ENCODE results near the gene LIN28B. TPM values are rescaled to one million over a fixed set of nuclear protein-coding genes. Genes with fewer than 3 reads are reported as not detected.

LIN28B gene
- total RNA-seq, 1 experiment from 2014 or later, result 0.25 TPM

DNA sequence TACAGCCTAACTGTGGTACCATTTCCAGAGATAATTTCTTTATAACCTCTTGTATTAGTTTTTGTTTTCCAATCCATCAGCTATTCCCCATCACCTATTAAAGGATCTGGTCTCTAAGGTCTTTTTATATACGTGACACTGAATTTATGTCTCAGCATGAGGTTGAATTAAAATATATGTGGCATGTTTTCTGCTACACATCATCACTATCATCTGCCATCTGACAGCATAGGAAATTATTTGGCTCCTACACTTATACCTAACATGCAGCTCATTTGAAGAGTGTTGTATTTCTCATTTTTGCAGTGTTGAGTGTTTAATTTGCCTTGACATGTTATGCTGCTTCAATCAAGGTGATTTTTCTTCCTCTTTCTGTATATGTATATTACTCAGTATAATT, 100.3 kb downstream of the LIN28B start:
- no peak overlapping the region for H2AFZ ChIP-seq (ENCODE audit: low read depth, low read length, poor library complexity, severe bottlenecking)
- no peaks in the 10 kb centered on the region for H3K9me3 ChIP-seq (ENCODE audit: control insufficient read depth in 1 of 2, insufficient read depth in 1 of 2, low read depth in 1 of 2, low read length in 2 of 2)
- CTCF ChIA-PET, result interaction anchor here (0.7 kb wide), 1 partner anchor 268 kb away, joined by 3 read pairs; no protein-coding TSS in a partner anchor
- no peak overlapping the region for H3K4me3 ChIP-seq (replicated peaks in 1 of 2; ENCODE audit: low read depth in 1 of 2, low read length in 2 of 2)
- RAD21 ChIA-PET (ENCODE audit: low non-redundant PET in 1 of 2, low total read pairs in 2 of 2, uncharacterized antibody in 2 of 2, unreplicated experiment in 2 of 2), result no interaction called here
- H3K9me2 ChIP-seq (ENCODE audit: insufficient read depth), result no peaks in the 10 kb centered on the region
- no peak overlapping the region for H3K4me2 ChIP-seq (ENCODE audit: low read length)
- H3K9ac ChIP-seq (ENCODE audit: low read length), result no peak overlapping the region
- TF ChIP-seq SIN3A (IDR thresholded peaks at IDR 0.05; ENCODE audit: low read depth) (no peak), POLR2AphosphoS5 (IDR thresholded peaks at IDR 0.05; ENCODE audit: low read depth, low read length) (no peak), CBX3 (IDR thresholded peaks at IDR 0.05; ENCODE audit: low read depth) (no peak), ELF1 (IDR thresholded peaks at IDR 0.05; ENCODE audit: borderline replicate concordance, low read depth) (no peak), CEBPB (IDR thresholded peaks at IDR 0.05; ENCODE audit: low read depth) (no peak), SRF (IDR thresholded peaks at IDR 0.05; ENCODE audit: low read depth) (no peak), ZNF274 (IDR thresholded peaks at IDR 0.05; ENCODE audit: low read depth, low read length) (no peak), POLR2A (IDR thresholded peaks at IDR 0.05; ENCODE audit: borderline replicate concordance, extremely low read depth, insufficient read depth, insufficient read length) (no peak), EZH2 (IDR thresholded peaks at IDR 0.05) (no peak), CTCF (IDR thresholded peaks at IDR 0.05 in 2 of 3, conservative IDR thresholded peaks at IDR 0.05 in 1 of 3; ENCODE audit: borderline replicate concordance in 1 of 3, insufficient read depth in 1 of 3, low read depth in 2 of 3, low read length in 2 of 3) (no peak)
- TF ChIP-seq, protein P1, sequence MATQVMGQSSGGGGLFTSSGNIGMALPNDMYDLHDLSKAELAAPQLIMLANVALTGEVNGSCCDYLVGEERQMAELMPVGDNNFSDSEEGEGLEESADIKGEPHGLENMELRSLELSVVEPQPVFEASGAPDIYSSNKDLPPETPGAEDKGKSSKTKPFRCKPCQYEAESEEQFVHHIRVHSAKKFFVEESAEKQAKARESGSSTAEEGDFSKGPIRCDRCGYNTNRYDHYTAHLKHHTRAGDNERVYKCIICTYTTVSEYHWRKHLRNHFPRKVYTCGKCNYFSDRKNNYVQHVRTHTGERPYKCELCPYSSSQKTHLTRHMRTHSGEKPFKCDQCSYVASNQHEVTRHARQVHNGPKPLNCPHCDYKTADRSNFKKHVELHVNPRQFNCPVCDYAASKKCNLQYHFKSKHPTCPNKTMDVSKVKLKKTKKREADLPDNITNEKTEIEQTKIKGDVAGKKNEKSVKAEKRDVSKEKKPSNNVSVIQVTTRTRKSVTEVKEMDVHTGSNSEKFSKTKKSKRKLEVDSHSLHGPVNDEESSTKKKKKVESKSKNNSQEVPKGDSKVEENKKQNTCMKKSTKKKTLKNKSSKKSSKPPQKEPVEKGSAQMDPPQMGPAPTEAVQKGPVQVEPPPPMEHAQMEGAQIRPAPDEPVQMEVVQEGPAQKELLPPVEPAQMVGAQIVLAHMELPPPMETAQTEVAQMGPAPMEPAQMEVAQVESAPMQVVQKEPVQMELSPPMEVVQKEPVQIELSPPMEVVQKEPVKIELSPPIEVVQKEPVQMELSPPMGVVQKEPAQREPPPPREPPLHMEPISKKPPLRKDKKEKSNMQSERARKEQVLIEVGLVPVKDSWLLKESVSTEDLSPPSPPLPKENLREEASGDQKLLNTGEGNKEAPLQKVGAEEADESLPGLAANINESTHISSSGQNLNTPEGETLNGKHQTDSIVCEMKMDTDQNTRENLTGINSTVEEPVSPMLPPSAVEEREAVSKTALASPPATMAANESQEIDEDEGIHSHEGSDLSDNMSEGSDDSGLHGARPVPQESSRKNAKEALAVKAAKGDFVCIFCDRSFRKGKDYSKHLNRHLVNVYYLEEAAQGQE (IDR thresholded peaks at IDR 0.05; ENCODE audit: low read depth), result no peak
- no peaks in the 10 kb centered on the region for H3K27me3 ChIP-seq (ENCODE audit: insufficient read depth, low read length)
- H3K4me1 ChIP-seq (ENCODE audit: control insufficient read depth in 1 of 2, insufficient read depth in 2 of 2, low read length in 2 of 2), result no peaks in the 10 kb centered on the region
- no peaks in the 10 kb centered on the region for H4K20me1 ChIP-seq (ENCODE audit: insufficient read depth)
- intact Hi-C loops (cut with micrococcal nuclease), result no loop called here
- H3K27ac ChIP-seq (ENCODE audit: low read depth, low read length), result no peak overlapping the region
- no peaks in the 10 kb centered on the region for H3K79me2 ChIP-seq (ENCODE audit: insufficient read depth, low read length)
- no peaks in the 10 kb centered on the region for H3K36me3 ChIP-seq (ENCODE audit: control insufficient read depth in 1 of 2, insufficient read depth in 2 of 2, low read length in 2 of 2)
- POLR2A ChIA-PET, result no interaction called here
- BruUV-seq (replicated peaks), result no TSS peak
- DNase-seq (ENCODE audit: low read depth, low spot score) (no peak), ATAC-seq (no peak)

Measured in HCT116 (cell line).